Measurements from ENCODE around the gene PAQR4. TPM values are rescaled to one million over a fixed set of nuclear protein-coding genes. Genes with fewer than 3 reads are reported as not detected.

PAQR4 gene
- total RNA-seq, 1 donor from 2014 or later, result 9.5 TPM

GRCh38 chr16:2963723-2964474 is 5.2 kb upstream of the PAQR4 start, which contains the start of gene KREMEN2:
Gene KREMEN2, plus strand, starts transcription at chr16:2964275. Its CDS starts 246 bp downstream, at chr16:2964521.
- peak; percentile 17 for TF ChIP-seq CTCF (IDR thresholded peaks at IDR 0.05)
- Mint-ChIP-seq H3K36me3 (ENCODE audit: low read depth) (no peaks in the 10 kb centered on the region), H3K4me3 (ENCODE audit: unreplicated experiment) (peak within 1 kb of the TSS; percentile 60), H3K9me3 (ENCODE audit: low read depth) (no peaks in the 10 kb centered on the region), H3K27ac (ENCODE audit: unreplicated experiment) (no peak within 1 kb of the TSS), H3K27me3 (ENCODE audit: low read depth) (peaks cover 20% of the 10 kb centered on the region), H3K4me1 (ENCODE audit: low read depth) (peaks cover 15% of the 10 kb centered on the region)
- DNase-seq (ENCODE audit: low spot score), result peak; percentile 81

- Mint-ChIP-seq H3K36me3 (ENCODE audit: low read depth) (no peaks in the 10 kb centered on the region), H3K27ac (ENCODE audit: unreplicated experiment) (no peak overlapping the region), H3K9me3 (ENCODE audit: low read depth) (no peaks in the 10 kb centered on the region), H3K4me1 (ENCODE audit: low read depth) (peaks cover 15% of the 10 kb centered on the region), H3K27me3 (ENCODE audit: low read depth) (peaks cover 17% of the 10 kb centered on the region), H3K4me3 (ENCODE audit: unreplicated experiment) (no peak overlapping the region)
- TF ChIP-seq CTCF (IDR thresholded peaks at IDR 0.05), result no peak
- DNase-seq (ENCODE audit: low spot score), result no peak
Observed at GRCh38 chr16:2964475-2965336, 4.4 kb upstream of the PAQR4 start.

- H3K27ac Mint-ChIP-seq (ENCODE audit: unreplicated experiment), result no peak overlapping the region
- no peak overlapping the region for H3K4me3 Mint-ChIP-seq (ENCODE audit: unreplicated experiment)
- peaks cover 11% of the 10 kb centered on the region for H3K27me3 Mint-ChIP-seq (ENCODE audit: low read depth)
- H3K4me1 Mint-ChIP-seq (ENCODE audit: low read depth), result peaks cover 21% of the 10 kb centered on the region
- no peaks in the 10 kb centered on the region for H3K36me3 Mint-ChIP-seq (ENCODE audit: low read depth)
- peak; percentile 88 for DNase-seq (ENCODE audit: low spot score)
- TF ChIP-seq CTCF (IDR thresholded peaks at IDR 0.05), result no peak
- H3K9me3 Mint-ChIP-seq (ENCODE audit: low read depth), result no peaks in the 10 kb centered on the region
Observed at GRCh38 chr16:2966043-2966807, 2.9 kb upstream of the PAQR4 start.

- no peak for DNase-seq (ENCODE audit: low spot score)
- H3K27ac Mint-ChIP-seq (ENCODE audit: unreplicated experiment), result no peak overlapping the region
- no peak for TF ChIP-seq CTCF (IDR thresholded peaks at IDR 0.05)
- no peaks in the 10 kb centered on the region for H3K36me3 Mint-ChIP-seq (ENCODE audit: low read depth)
- peaks cover 21% of the 10 kb centered on the region for H3K4me1 Mint-ChIP-seq (ENCODE audit: low read depth)
- no peaks in the 10 kb centered on the region for H3K9me3 Mint-ChIP-seq (ENCODE audit: low read depth)
- no peak overlapping the region for H3K4me3 Mint-ChIP-seq (ENCODE audit: unreplicated experiment)
- peaks cover 9% of the 10 kb centered on the region for H3K27me3 Mint-ChIP-seq (ENCODE audit: low read depth)
Observed at GRCh38 chr16:2966808-2967191, 2.3 kb upstream of the PAQR4 start.

- DNase-seq (ENCODE audit: low spot score), result no peak
Observed at GRCh38 chr16:2967211-2967631, 1.9 kb upstream of the PAQR4 start.

More at GRCh38 chr16:2967211-2967631, 1.9 kb upstream of the PAQR4 start:
- no peak for TF ChIP-seq CTCF (IDR thresholded peaks at IDR 0.05)
- H3K4me1 Mint-ChIP-seq (ENCODE audit: low read depth), result peaks cover 21% of the 10 kb centered on the region
- no peak overlapping the region for H3K27ac Mint-ChIP-seq (ENCODE audit: unreplicated experiment)
- no peaks in the 10 kb centered on the region for H3K9me3 Mint-ChIP-seq (ENCODE audit: low read depth)
- H3K4me3 Mint-ChIP-seq (ENCODE audit: unreplicated experiment), result no peak overlapping the region
- peaks cover 7% of the 10 kb centered on the region for H3K27me3 Mint-ChIP-seq (ENCODE audit: low read depth)
- H3K36me3 Mint-ChIP-seq (ENCODE audit: low read depth), result no peaks in the 10 kb centered on the region

Measured in chondrocyte (in vitro differentiated cells).